Thyroid gland (tissue), 4 donors: ENCODE data around the gene COMT. TPM values are rescaled to one million over a fixed set of nuclear protein-coding genes. Genes with fewer than 3 reads are reported as not detected.
A peak's percentile ranks its signal among the peaks of the same experiment; 100 is the strongest.

Experiments used
- DNase-seq, 2 donors: peaks; one replicate each; pipeline ENCODE4 v3.0.0-alpha.2; 2019
- H3K27ac ChIP-seq, 3 donors: fragments of 200-600 bp; sonication (generic); 1 replicate in 2 of 3; 2 replicates in 1 of 3; pipeline ENCODE4 v1.5.1; 2016 to 2019; ENCODE audit warnings: mild to moderate bottlenecking in 1 of 3, moderate library complexity in 1 of 3
- H3K27me3 ChIP-seq: fragments of 200-600 bp; sonication (generic); one replicate; pipeline ENCODE4 v1.5.1; 2019
- H3K36me3 ChIP-seq, 2 donors: fragments of 200-600 bp; sonication (generic); one replicate each; pipeline ENCODE4 v1.5.1; 2016 to 2019
- H3K4me1 ChIP-seq, 2 donors: fragments of 200-600 bp; sonication (generic); one replicate each; pipeline ENCODE4 v1.5.1; 2017 to 2019
- H3K4me3 ChIP-seq, 3 donors: fragments of 200-600 bp; sonication (generic); replicated peaks in 1 of 3; 1 replicate in 2 of 3; 2 replicates in 1 of 3; pipeline ENCODE4 v1.5.1; 2016; ENCODE audit warnings: mild to moderate bottlenecking in 1 of 3
- H3K9me3 ChIP-seq: fragments of 200-600 bp; sonication (generic); one replicate; pipeline ENCODE4 v1.5.1; 2017
- CTCF ChIP-seq, 6 experiments: fragments of 200-600 bp in 3 of 6; fragments of 450-650 bp in 3 of 6; sonication (generic) in 3 of 6; IDR thresholded peaks; one replicate each; pipeline ENCODE4 v1.5.1; 2016 to 2019; ENCODE audit warnings: antibody characterized with exemption in 6 of 6, mild to moderate bottlenecking in 2 of 6, inconsistent platforms in 1 of 6, moderate library complexity in 1 of 6
- POLR2A ChIP-seq, 2 donors: fragments of 450-650 bp; IDR thresholded peaks; one replicate each; pipeline ENCODE4 v1.6.1; 2017; ENCODE audit warnings: antibody characterized with exemption in 2 of 2, mild to moderate bottlenecking in 2 of 2, moderate library complexity in 1 of 2
- WGBS, 2 donors: methylation state at CpG; one replicate each; pipeline ENCODE4 v1.1.5; 2017; 5-methylcytosine and 5-hydroxymethylcytosine counted together
- intact Hi-C: fragments of 100-400 bp; cut with DNase I; formaldehyde crosslinking; loops from one replicate; pipeline ENCODE4 v1.15.1; 2023
- total RNA-seq, 4 donors: library from RNA; depleted of rRNA; stranded (reverse); fragments of >200 nt; gene quantifications; one replicate each; pipeline ENCODE4 v1.2.3, GENCODE V29; 2016

COMT gene
- total RNA-seq, 4 donors from 2014 or later = 92.6 to 216 (median 138) TPM

DNA sequence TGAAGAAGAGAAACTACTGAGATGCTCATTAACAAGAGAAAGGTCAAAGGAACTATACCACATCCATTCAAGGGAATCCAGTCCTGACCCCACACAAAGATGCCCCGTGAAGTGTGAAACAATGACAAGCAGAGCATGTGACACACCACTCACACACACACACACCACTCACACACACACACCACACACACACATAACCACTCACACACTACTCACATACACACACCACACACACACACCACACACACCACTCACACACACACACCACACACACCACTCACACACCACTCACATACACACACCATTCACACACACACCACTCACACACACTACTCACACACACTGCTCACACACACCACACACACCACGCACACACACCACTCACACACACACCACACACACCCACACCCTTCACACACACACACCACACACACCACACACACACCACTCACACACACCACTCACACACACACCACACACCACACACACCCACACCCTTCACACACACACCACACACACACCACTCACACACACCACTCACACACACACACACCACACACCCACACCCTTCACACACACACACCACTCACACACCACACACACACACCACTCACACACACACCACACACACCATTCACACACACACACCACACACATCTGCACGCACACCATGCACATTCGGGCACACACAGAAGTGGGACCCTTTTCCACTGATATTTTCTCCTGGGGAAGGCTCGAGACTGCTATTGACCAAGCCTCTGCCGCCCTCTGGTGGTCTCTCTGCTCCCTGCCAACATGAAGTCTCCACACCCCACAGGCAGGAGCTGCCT, 32.0 kb upstream of the COMT start:
- 39 to 40% methylated on average over 6 of the region's 6 CpGs for WGBS, 2 donors
- Histone ChIP-seq H3K4me3 (no peak overlapping the region), H3K27ac (no peak overlapping the region), H3K27me3 (no peaks in the 10 kb centered on the region), H3K9me3 (no peaks in the 10 kb centered on the region), H3K36me3 (peaks cover 6 to 16% of the 10 kb centered on the region in 2 donors), H3K4me1 (peaks cover 12 to 15% of the 10 kb centered on the region in 2 donors)
- peak; percentile 87 to 89 for DNase-seq
- intact Hi-C loops = loop anchor here (2.0 to 5.0 kb wide), 2 partner anchors 48 to 179 kb away; no protein-coding TSS in a partner anchor
- TF ChIP-seq CTCF (IDR thresholded peaks at IDR 0.05) (peak; percentile 64 to 95 (median 86)), POLR2A (IDR thresholded peaks at IDR 0.05) (no peak)

DNA sequence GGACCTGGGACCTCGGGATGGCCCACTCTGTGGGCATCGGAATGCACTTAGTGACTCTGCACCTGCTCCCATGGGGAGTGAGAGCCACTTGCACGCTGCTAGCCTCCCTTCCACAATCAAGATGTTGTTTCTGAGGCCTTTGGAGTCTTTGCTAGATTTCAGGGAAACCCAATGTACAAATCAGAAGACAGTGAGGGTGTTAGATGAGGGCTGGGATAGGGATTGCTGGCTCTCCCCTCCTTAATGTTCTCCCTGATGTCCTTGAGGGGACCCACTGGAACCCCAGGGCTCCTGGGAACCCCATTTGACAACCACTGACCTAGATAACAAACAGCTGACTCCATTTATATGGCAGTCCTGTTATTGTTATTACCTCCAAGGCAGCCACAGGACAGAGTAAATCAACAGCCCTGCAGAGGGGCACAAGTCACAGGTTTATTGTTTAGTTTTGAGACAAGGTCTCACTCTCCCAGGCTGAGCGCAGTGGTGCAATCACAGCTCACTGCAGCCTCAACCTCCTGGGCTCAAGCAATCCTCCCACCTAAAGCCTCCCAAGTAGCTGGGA, 31.3 kb upstream of the COMT start:
- H3K36me3 ChIP-seq = peaks cover 13 to 21% of the 10 kb centered on the region in 2 donors

DNA sequence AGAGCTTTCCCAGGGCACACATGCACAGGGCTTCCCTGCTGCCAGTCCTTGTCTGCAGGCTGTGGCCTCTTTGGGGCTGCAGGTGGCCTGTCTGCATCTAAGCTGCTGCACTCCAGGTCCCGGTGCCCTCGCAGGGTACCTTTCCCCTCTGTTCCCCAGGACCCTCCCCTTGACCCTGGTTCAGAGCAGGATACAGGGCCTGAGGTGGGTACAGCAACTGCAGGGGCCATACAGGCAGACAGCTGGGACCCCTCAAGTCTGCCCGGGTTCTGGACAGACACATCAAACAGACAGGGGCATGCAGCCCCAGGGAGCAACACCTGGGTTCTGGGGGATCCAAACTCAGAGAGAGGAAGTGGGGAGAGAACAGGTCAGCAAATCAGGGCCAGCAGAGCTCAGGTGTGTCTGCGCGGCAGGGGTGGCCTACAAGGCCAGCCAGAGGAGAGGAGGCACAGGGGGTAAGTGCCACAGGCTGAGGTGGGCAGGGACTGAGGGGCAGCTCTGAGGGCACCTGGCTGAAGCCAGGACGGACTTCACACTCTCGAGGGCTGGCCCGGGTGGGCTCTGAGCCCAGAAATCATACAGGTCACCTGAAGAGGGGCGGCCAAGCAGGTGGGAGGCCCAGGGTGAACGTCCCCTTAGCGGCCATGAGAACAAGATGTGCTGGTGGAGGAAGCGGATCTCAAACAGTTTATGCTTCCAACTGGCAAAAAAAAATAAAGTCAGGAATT, 29.9 kb upstream of the COMT start:
- Histone ChIP-seq H3K27ac (peak overlapping the region; percentile 61 to 84 (median 63)), H3K4me3 (no peak overlapping the region), H3K27me3 (no peaks in the 10 kb centered on the region), H3K9me3 (no peaks in the 10 kb centered on the region), H3K36me3 (peaks cover 19 to 21% of the 10 kb centered on the region in 2 donors), H3K4me1 (peaks cover 12 to 15% of the 10 kb centered on the region in 2 donors)
- DNase-seq = no peak
- no peak for TF ChIP-seq POLR2A (IDR thresholded peaks at IDR 0.05)
- TF ChIP-seq CTCF (IDR thresholded peaks at IDR 0.05) = no peak
- 57 to 80% methylated on average over 12 of the region's 12 CpGs for WGBS, 2 donors
- intact Hi-C loops = loop anchor here (2.0 to 5.0 kb wide), 2 partner anchors 46 to 181 kb away; no protein-coding TSS in a partner anchor

More for the DNA sequence above, 31.3 kb upstream of the COMT start:
- TF ChIP-seq POLR2A (IDR thresholded peaks at IDR 0.05) (no peak), CTCF (IDR thresholded peaks at IDR 0.05) (no peak)
- DNase-seq = no peak
- no peaks in the 10 kb centered on the region for H3K27me3 ChIP-seq
- peaks cover 12 to 15% of the 10 kb centered on the region in 2 donors for H3K4me1 ChIP-seq
- no peak overlapping the region for H3K4me3 ChIP-seq
- peak overlapping the region in 1 of 3 donors; percentile 63 for H3K27ac ChIP-seq
- intact Hi-C loops = loop anchor here (2.0 to 5.0 kb wide), 2 partner anchors 47 to 179 kb away; no protein-coding TSS in a partner anchor
- no peaks in the 10 kb centered on the region for H3K9me3 ChIP-seq
- 35 to 36% methylated on average over 4 of the region's 4 CpGs for WGBS, 2 donors

DNA sequence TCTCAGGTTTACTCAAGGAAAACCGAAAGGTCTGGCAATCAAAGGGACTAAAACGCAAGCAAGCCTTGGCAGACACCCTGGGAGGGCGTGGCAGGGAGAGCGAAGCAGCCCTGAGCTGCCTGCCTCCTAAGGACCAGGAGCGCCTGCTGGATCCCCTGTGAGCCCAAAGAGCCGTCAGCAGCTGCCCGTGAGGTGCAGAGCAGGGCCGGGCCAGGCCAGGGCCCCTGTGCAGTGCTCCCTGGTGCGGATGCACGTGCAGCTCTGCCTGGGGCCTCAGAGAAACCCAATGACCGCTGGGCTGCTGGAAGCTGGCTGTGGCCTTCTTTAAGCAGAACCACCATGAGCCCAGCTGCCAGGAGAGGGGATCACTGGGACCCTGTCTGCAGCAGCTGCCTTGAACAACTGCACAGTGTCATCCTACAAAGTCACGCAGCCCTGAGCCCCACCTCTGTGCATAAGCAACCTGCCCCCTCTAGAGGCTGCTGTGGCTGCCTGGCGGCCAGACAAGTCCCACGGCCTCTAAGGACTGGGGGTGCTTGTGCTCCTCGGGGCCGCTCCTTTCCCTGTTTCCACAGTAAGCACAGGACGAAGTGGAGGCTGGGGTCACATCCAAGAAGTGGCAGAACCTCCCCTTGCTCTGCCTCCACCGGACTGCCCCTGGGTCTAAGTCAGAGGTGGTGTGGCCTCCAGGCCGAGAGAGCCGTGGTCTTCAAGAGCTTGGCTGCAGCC, 29.1 kb upstream of the COMT start:
- 50 to 57% methylated on average over 9 to 12 of the region's 20 CpGs for WGBS, 2 donors
- Histone ChIP-seq H3K27ac (peak overlapping the region in 1 of 3 donors; percentile 61), H3K4me1 (peaks cover 12 to 15% of the 10 kb centered on the region in 2 donors), H3K27me3 (no peaks in the 10 kb centered on the region), H3K36me3 (peaks cover 23 to 27% of the 10 kb centered on the region in 2 donors), H3K9me3 (no peaks in the 10 kb centered on the region), H3K4me3 (no peak overlapping the region)
- TF ChIP-seq CTCF (IDR thresholded peaks at IDR 0.05) = no peak
- TF ChIP-seq POLR2A (IDR thresholded peaks at IDR 0.05) = peak in 1 of 2 donors; percentile 25
- intact Hi-C loops = loop anchor here (5.0 kb wide), 1 partner anchor 45 kb away; no protein-coding TSS in a partner anchor
- peak; percentile 95 to 96 for DNase-seq
